VCaP (cell line): Measurements from ENCODE around the gene ZNF483.
A peak's percentile ranks its signal among the peaks of the same experiment; 100 is the strongest.

Source experiments
- H3K27ac ChIP-seq: fragments of 450-650 bp; 2 replicates; pipeline ENCODE4 v1.5.1; 2017
- TF ChIP-seq, protein P1 (sequence below): fragments of 450-650 bp; conservative IDR thresholded peaks from 2 replicates; pipeline ENCODE4 v1.5.1; 2017; ENCODE audit warnings: mild to moderate bottlenecking, moderate library complexity

Gene ZNF483

DNA sequence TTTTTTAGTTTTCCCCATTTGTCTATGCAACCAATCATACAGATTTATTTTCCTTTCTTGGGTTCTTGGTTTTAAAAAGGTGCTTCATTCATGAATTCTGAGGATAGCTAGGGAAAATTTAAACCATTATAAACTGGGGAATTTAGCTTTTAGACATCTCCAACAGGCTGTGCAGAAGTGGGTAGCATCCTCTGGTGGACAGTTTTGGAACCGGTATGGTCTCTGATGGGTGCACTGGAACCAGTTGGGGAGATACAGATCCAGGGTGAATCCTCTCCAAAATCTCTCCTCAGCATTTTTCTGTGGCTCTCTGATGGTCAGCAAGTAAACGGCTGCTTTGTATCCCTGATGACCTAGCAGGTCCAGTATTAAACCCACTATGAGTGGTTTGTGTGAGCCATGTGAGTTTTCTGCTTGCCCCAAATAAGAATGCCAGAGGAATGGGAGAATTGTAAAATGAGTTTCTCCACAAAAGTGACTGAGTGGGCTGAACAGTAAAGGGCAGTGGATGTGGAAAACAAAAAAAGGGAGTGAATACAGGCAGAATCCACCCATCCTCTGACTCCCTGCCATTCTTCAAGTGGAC lies 97.0 kb downstream of the ZNF483 start:
- TF ChIP-seq, protein P1, sequence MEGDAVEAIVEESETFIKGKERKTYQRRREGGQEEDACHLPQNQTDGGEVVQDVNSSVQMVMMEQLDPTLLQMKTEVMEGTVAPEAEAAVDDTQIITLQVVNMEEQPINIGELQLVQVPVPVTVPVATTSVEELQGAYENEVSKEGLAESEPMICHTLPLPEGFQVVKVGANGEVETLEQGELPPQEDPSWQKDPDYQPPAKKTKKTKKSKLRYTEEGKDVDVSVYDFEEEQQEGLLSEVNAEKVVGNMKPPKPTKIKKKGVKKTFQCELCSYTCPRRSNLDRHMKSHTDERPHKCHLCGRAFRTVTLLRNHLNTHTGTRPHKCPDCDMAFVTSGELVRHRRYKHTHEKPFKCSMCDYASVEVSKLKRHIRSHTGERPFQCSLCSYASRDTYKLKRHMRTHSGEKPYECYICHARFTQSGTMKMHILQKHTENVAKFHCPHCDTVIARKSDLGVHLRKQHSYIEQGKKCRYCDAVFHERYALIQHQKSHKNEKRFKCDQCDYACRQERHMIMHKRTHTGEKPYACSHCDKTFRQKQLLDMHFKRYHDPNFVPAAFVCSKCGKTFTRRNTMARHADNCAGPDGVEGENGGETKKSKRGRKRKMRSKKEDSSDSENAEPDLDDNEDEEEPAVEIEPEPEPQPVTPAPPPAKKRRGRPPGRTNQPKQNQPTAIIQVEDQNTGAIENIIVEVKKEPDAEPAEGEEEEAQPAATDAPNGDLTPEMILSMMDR, result peak; percentile 100
- peak overlapping the region; percentile 75 for H3K27ac ChIP-seq

DNA sequence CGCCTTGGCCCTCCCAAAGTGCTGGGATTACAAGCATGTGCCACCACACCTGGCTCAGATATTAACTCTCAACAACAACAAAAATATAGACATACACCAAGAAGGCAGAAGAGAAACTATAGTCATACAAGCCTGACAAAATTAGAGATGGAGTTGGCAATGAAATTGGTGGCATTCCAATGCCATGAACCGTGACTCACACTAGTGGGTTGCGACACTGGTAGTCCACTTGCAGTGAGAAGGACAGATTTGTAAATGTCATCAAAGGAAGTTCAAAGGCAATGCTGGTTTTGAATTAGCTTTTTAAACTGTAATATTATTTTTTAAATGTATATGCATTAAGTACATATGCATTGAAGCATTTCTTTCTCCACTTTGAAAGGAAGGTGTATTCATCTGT lies 97.6 kb downstream of the ZNF483 start:
- TF ChIP-seq, protein P1, result no peak
- H3K27ac ChIP-seq, result peak overlapping the region; percentile 75; the same call in 1 of the 2 replicates
